HuH-7.5 (cell line): ENCODE results near the gene ATP4A.

Source experiments
- DNase-seq: peaks from one replicate; pipeline ENCODE4 v3.0.0; 2011; ENCODE audit warnings: low spot score

Gene ATP4A

DNA sequence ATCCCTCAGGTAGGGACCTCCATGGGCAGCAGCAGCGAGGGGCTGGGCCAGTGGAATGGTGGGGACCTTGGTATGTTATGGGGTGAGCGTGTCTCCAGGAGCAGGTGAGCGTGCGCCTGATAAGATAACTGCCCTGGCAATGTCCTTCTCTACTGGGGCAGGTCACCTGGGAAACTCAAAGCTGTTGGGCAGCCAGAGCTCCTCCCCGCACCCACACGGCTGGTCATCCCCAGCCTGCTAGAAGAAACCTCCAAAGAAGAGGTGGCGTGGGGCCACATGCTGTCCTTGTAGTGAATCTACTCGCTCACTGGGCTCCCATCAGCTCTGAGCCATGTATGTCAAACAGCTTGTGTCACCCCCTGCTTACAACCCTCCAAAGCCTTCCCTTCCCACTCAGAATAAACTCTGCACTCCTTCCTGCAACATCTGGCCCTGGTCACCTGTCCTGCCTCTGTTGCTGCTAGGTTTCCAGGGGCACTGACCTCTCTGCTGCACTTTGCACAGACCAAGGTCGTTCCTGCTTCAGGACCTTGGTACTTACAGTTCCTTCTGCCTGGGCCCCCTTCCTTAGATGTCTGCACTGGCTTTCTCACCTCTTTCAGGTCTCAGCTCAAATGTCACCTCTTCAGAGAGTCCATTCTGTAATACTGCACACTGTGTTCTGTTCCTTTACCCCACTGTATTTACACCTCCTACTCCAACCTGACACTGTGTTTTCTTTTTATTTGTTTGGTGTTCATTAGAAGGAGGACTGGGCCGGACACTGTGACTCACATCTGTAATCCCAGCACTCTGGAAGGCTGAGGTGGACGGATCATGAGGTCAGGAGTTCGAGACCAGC, 1.8 kb upstream of the ATP4A start:
- DNase-seq, result no peak

DNA sequence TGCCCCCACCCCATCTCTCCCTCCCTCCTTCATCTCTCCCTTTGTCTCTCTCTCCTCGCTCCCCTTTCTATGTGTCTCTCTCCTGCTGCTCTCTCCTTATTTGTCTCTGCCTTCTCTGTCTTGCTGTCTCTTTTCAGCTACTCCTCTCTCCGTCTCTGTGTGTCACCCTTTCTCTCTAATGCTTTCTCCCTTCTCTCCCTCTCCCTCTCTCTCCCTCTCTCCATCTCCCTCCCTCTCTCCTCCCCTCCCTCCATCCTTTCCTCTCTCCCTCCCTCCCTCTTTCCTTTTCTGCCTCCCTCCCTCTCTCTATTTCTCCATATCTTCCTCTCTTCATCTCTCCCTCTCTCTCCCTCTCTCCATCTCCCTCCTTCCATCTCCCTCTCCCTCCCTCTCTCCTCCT, 682 bp downstream of the ATP4A start:
- DNase-seq, result no peak

DNA sequence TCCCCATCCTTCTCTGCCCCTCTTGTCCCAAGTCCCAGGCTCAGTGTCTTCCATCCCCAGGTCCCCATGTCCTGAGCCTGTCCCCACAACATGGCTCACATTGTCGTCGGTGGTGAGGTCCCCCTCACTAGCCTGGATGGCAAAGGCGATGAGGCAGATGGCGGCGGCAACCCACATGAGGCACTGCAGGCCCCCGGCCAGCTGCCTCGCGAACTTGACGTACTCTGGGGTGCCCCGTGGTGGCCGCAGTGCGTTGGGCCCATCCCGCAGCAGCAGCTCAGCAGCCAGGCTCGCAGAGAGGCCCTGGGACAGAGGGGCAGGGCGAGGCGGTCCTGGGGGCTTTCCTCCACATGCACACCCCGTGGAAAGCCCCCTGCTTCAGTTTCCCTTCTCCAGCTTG, 1.1 kb downstream of the ATP4A start:
- DNase-seq, result peak; percentile 2

DNA sequence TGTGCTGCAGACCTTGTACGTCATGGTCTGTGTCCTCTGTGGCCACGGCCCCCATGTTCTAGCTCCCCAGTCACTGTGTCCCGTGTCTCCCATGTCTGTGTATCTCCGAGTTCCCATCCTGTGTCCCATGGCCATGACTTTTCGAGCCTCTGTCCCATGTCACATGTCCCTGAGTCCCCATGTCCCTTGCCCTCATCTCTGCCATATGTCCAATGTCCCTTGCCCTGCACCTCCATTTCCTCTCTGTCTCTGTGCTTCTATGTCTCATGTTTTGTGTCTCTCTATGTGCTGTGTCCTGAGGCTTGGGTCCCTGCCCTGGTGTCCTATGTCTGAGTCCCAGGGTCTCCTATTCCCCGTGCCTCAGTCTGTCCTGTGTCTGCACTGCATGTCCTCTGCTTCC, 2.0 kb downstream of the ATP4A start:
- DNase-seq, result peak; percentile 0

DNA sequence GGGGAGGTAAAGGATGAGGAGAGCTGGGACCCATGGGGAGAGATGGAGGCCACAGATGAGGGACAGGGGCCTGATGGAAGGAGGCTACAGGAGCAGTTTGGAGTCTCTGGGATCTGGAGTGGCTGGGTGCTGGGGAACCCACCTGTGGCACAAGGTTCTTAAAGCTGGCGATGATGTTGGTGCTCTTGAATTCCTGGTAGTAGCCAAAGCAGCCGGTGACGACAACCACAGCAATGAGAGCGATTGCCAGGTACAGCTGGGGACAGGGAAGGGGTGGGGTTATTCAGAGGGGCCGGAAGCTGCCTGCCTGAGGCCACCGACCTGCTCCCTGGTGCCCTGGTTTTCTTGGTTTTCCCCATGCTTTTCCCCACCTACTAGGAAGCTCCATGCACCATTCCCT, 2.8 kb downstream of the ATP4A start:
- no peak for DNase-seq

DNA sequence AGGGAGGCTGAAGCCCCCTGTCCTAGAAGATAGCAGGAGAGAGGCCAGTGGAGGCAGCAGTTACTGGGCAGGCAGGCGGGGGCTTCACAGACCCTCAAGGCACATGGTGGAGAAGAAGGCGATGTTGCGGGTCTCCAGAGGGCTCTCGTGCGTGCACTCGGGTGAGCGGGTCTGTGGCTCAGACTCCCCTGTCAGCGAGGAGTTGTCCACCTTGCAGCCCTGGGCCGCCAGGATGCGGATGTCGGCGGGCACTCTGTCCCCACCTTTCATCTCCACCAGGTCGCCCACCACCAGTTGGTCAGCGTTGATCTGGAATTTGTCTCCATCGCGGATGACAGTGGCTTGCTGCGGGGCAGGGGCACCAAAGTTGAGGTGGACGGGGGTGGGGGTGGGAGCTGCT, 3.2 kb downstream of the ATP4A start:
- no peak for DNase-seq

DNA sequence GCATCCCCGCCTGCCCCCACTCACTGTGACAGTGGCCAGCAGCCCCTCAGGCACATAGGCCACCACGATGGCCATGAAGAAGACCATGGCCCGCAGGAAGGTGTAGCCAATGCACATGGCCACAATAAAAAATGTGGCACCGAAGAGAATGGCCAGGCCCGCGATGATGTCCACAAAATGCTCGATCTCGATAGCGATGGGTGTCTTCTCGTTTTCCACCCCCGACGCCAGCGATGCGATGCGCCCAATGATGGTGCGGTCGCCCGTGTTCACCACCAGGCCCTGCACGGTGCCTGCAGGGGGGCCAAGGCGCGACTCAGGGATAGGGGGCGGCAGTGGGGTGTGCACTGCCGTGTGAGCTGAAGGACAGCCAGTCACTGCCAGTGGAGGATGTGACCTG, 3.7 kb downstream of the ATP4A start:
- peak; percentile 1 for DNase-seq

DNA sequence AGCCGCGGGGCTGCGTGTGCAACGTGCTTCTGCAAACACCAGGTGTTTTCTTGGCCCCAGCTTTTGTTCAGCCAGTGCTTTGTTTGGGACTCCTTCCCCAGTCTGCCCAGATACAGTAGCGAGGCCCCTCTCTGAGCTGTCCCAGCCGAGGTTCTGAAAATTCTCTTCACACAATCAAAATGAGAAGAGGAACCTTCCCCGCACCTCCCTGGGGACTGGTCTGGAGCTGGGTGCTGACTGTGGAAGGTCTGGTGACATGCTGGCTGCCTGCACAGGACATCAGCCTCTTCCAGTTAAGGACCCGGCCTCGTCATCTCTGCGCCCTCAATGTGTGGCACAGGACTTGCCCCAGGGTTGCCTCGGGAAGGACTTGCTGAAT, 4.2 kb downstream of the ATP4A start:
- peak; percentile 21 for DNase-seq

DNA sequence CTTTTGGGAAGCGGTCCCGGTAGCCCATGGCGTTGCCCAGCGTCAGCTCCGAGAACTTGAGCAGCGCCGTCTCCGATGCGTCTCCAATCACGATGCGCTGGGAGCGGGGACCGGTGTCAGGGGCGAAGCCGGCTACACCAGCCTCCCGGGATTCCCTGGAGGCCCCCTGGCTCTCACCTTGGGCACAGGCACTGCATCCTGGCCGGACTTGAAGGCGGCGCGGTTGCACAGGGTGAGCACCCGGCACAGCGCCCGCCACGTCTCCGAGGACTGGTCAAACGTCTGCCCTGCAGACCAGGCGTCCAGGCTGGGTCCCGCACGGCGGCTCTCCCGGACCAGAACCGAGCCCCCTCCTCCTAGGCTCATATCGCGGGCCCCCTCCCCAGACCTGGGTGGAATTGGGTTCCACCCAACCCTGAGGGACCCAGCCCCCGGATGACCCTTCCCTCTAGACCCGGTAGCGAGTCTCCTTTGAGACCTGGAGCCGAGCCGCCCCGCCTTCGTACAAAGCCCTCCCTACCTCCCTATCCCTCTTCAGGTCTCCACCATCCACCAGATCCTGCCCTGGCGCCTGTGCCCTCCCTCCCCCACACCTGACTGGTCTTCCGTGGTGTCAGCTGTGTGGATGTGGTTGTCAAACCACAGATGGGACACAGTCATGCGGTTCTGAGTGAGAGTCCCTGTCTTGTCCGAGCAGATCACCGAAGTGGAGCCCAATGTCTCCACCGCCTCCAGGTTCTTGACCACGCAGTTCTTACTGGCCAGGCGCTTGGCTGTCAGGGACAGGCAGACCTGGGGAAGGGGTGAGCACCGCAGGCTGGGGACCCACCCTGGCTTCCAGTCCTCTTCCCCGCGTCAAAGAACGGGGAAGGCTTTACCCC, 4.8 kb downstream of the ATP4A start:
- peak; percentile 4 for DNase-seq

DNA sequence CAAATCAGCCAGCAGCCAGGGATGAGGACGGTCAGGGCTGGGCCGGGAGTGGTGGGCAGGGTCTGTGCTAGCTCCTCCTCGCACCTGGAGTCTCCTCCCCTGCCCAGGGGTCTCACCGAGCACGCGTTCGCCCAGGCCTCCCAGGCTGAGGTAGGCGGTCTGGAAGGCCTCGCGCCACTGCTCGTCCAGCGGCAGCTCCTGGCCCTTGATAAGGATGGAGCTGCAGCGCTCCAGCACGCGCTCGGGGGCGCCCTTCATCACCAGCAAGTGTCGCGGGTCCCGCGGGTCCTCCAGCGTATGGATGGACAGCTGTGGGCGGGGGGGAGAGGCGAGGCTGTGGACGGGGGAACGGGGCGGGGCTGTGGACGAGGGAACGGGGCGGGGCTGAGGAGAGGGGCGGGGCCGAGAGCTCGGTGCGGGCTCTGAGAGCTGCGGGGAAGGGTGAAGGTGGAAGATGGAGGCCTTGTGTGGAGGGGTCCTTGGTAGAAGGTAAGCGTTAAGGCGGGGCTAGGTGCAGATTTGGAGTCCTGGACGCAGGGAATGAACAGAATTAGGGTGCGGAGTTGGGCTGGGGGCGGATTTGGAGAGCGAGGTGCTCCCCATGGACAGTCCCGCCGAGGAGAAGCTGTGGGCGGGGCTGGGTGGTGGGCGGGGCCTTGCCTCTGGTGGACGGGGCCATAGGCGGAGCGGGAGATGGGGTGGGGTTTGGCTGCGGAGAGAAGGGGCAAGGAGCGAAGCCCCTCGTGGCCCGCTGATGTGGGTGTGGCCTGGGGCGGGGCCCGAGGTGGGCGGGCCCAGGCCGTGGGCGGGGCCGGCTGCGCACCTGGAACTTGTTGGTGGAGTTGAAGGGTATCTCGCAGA, 5.7 kb downstream of the ATP4A start:
- peak; percentile 47 for DNase-seq

DNA sequence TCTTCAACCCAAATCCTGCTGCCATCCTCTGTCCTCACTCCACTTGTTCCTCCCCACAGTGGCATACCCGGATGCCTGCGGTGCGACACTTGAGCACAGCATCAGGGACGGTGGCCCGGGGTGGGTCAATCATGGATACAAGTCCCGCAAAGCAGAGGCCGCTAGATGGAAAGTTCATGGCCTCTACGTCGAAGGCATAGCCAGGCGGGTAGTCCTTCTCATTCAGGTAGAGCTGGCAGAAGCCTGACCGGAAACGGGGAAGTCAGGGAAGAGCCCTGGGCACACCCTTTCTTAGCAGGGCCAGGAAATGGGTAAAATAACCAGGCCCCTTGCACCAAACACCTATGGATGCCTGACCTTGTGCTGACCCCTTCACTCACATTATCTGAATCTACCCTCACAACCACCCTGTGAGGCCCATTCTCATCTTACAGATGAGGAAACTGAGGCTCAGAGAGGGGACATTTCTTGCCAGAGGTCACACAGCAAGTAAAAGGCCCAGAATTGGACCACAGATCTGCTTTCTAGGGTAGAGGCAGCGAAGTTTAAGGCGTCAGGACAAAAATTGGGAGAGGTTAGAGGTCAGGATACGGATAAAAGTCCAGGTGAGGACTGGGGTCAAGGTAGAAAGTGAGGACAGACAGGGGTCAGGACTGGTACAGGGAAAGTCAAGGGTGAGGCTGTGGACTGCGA, 6.5 kb downstream of the ATP4A start:
- no peak for DNase-seq

DNA sequence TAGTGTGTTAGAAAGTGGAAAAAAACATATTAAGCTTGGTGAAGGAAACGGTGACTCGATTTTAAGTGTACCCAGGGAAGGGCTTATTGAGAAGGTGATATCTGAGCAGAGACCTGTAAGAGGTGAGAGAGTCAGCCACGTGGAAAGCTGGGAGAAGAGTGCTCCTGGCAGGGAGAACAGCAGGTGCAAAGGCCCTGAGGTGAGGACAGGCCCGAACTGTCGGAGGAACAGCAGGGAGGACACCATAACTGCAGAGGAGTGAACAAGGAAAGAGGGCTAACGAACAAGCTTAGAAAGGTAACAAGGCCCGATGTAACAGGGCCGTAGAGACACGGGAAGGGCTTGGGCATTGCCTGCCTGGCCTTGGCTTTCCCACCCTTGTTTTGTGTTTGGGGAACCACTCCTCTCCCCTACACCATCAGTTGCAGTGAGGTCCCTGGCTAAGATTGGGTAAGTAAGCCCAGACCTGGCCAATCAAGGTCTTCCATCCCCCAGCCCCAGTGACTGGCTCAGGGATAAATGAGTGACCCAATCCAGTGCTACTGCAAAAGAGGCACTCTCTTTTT, 7.3 kb downstream of the ATP4A start:
- DNase-seq, result no peak

DNA sequence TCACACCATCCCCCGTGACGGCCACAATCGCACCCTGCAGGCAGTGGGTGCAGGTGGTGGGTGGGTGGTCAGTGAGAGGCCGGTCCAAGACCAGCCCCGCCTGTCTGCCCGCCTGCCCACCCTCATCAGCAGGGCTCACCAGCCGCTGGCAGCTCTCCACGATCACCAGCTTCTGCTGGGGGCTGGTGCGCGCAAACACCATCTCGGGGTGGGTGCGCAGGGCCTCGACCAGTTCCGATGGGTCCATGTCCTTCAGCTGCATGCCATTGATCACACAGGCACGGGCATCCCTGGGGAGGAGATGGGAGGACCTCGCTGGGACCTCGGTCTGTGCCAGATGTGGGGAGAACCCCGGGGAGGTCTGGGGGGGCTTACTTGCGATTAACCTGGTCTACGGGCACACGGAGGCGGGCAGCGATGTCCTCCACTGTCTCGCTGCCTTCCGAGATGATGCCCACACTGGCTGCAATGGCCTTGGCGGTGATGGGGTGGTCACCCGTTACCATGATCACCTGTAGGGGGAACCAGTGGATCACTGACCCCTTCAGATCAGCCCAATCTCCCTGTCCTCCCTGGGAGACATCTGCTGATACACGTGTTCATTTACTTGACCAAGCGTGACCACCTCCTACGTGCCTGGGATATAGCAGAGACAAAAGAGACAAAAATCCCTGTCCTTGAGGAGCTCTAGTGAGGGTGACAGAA, 8.0 kb downstream of the ATP4A start:
- DNase-seq, result peak; percentile 77

DNA sequence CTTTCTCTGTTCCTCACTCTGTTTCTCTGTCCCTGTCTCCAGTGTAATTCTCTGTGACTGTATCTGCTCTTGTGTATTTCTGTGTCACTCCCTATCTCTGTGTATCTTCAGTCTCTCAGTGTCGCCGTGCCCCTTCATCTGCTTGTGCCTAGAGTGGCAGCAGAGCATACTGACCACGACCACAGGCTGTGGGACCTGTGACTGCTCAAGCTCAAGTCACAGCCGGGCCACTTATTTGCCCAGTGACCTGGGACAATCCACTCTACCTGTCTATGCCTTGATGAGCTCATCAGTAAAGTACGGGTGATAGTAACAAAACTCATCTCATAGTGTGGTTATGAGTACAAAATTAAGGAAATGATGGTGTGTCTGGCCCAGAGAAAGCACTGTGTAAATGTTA, 9.4 kb downstream of the ATP4A start:
- DNase-seq, result no peak

DNA sequence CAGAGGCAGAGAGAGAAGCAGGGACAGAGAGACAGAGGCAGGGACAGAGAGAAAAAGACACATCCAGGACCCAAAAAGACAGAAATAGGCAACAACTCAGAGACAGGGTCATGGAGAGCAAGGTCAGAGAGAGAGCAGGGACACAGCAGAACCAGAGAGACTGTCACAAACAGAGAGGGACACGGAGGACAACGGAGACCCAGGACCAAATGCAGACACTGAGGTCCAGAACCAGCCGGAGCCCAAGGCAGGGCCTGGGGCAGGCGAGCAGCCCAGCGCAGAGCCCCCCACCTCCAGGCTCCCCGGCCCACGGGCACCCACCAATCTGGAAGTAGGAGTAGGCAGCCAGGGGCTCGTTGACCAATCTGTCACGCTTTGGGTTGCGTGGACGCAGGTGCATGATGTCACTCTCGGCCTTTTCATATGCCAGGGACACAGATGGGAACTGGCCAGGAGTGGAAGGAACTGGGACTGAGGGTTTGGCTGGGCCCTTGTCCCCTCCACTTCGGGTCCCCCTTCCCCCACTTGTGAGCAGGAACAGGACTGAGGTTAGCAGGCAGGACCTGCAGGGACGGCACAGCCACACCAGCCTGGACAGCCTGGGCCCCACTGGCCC, 10.0 kb downstream of the ATP4A start:
- no peak for DNase-seq

DNA sequence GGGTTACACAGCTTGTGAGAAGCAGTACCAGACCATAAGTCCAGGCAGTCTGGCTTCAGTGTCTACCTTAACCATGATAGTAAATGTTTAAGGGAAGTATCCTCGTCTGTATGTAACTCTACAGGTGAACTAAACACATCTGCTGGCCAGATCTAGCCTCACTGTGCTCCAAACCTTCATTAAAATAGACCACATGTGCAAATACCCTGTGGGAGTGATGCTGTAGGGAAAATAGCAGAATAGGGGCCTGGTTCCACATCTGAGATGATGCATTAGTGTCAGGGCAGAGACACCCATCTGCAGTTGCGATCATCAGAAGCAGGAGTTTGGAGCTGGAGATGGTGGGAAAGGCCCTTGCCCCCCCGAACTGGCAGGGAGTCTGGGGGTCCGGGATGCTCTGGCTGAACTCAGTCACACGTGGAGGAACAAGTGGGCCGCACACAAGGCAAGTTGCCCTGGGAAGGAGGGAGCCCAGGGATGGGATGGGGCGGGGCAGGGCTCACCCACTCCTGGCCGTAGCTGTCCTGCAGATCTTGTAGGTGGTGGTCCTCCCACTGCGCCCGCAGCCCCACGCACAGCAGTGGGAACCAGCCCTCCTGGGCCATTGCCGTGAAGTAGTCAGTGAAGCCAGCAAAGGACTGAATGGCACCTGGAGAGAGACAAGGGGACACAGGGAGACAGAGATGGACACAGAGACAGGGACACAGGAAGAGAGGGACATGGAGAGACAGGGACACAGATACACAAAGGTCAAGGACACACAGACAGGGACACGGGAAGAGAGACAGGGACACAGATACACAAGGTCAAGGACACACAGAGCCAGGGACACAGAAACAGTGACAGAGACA, 10.7 kb downstream of the ATP4A start:
- DNase-seq, result no peak

DNA sequence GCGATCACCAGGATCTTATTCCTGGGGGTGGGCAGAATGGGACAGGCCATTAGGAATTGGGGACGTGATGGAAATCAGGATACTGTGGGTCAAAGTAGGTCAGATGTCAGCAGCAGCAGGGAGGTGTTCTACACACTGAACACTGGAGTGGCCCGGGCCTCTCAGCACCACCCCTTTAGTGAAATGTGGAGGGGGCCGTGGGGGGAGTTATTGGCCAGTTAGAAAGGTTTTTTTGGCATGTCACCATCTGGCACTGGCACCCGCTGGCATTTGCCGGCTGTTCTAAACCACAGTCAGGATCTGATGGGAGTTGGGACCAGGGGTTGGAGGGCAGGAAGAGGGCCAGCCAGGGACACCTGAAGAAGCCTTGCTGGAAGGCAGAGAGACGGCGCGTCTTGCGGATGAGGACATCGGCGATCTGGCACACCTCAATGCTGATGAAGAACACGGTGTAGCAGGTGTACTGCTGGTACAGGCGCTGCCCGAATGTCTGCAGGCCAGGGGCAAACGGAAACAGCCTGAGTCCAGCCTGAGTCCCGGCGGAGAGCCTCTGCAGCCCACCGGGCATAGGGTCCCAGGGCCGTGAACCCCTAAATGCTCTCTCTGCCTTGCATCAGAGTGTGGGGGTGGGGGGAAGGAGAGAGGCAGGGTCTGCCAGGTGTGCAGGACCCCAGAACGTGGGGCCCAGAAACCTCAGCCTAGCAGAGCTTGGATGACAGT, 12.2 kb downstream of the ATP4A start:
- DNase-seq, result no peak

DNA sequence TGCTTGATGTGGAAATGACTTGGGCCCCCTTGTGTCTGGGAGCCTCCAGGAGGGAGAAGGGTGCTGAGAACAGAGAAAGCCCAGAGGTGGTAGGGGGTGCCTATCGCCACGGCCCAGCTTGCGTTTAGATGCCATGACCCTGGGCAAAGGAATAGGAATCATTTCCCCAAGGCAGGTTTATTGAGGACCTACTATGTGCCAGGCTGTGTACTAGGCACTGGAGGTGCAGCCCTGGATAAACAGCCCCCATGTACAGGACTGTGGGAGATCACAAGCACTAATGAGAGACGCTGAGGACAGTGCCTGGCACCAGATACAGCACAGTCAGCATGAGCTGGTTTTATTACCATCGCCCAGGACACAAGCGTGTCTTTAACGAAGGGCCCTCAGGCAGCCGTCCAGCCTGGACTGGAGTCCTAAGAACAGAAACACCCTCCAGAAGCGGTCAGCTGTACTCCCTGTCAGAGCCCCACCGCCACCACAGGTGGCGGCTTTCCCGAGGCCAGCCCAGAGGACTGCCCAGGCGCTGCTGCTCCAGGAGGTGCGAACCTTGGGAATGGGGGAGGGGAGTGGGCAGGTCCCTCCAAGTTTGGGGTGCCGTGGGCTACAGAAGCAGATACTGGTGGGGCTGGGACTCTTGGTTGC, 13.5 kb downstream of the ATP4A start:
- DNase-seq, result no peak
